HepG2 (cell line): ENCODE measurements around the gene CAPN9. TPM values are rescaled to one million over a fixed set of nuclear protein-coding genes. Genes with fewer than 3 reads are reported as not detected.

Source experiments
- ARID5B ChIP-seq: IDR thresholded peaks from 2 replicates; pipeline ENCODE4 v1.4.0; 2020; ENCODE audit warnings: mild to moderate bottlenecking, missing genetic modification reagents
- GATAD2A ChIP-seq: IDR thresholded peaks from 2 replicates; pipeline ENCODE4 v1.6.1; 2016
- GPN1 ChIP-seq: sonication (generic); formaldehyde crosslinking; IDR thresholded peaks from 2 replicates; pipeline ENCODE4 v1.5.1; 2020; ENCODE audit warnings: missing genetic modification reagents, borderline replicate concordance
- GRHL1 ChIP-seq: sonication (generic); formaldehyde crosslinking; conservative IDR thresholded peaks from 2 replicates; pipeline ENCODE4 v1.8.0; 2022; ENCODE audit warnings: missing genetic modification reagents
- HBP1 ChIP-seq: IDR thresholded peaks from 2 replicates; pipeline ENCODE4 v1.6.1; 2016; ENCODE audit warnings: low read depth, control low read depth
- HNF1B ChIP-seq: sonication (generic); formaldehyde crosslinking; IDR thresholded peaks from 2 replicates; pipeline ENCODE4 v1.5.1; 2020; ENCODE audit warnings: mild to moderate bottlenecking, moderate library complexity, missing genetic modification reagents
- JUND ChIP-seq: sonication (generic); formaldehyde crosslinking; IDR thresholded peaks from 2 replicates; pipeline ENCODE4 v1.8.0; 2022; ENCODE audit warnings: mild to moderate bottlenecking, missing genetic modification reagents
- MIER2 ChIP-seq: IDR thresholded peaks from 2 replicates; pipeline ENCODE4 v1.6.1; 2016; ENCODE audit warnings: missing biosample characterization, missing genetic modification reagents
- MTF1 ChIP-seq: sonication (generic); formaldehyde crosslinking; IDR thresholded peaks from 2 replicates; pipeline ENCODE4 v1.5.0; 2020; ENCODE audit warnings: missing genetic modification reagents
- RFX1 ChIP-seq: fragments of 450-650 bp; IDR thresholded peaks from 2 replicates; pipeline ENCODE4 v1.6.1; 2017
- YY1 ChIP-seq: IDR thresholded peaks from 2 replicates; pipeline ENCODE4 v1.6.1; 2011; ENCODE audit warnings: low read length, low read depth, moderate library complexity, mild to moderate bottlenecking; ENCODE audit not compliant: insufficient read depth, insufficient replicate concordance
- ZBTB33 ChIP-seq: sonication (generic); formaldehyde crosslinking; IDR thresholded peaks from 2 replicates; pipeline ENCODE4 v1.4.0; 2020; ENCODE audit warnings: missing genetic modification reagents
- ZNF326 ChIP-seq: sonication (generic); formaldehyde crosslinking; IDR thresholded peaks from 2 replicates; pipeline ENCODE4 v1.4.0; 2020; ENCODE audit warnings: missing genetic modification reagents, borderline replicate concordance
- ZNF343 ChIP-seq: sonication (generic); formaldehyde crosslinking; IDR thresholded peaks from 2 replicates; pipeline ENCODE4 v1.4.0; 2020; ENCODE audit warnings: mild to moderate bottlenecking, missing genetic modification reagents
- ZNF569 ChIP-seq: sonication (generic); formaldehyde crosslinking; IDR thresholded peaks from 2 replicates; pipeline ENCODE4 v1.5.0; 2020; ENCODE audit warnings: mild to moderate bottlenecking, missing genetic modification reagents, moderate library complexity, borderline replicate concordance
- ZNF761 ChIP-seq: sonication (generic); formaldehyde crosslinking; conservative IDR thresholded peaks from 2 replicates; pipeline ENCODE4 v1.4.0; 2020; ENCODE audit warnings: mild to moderate bottlenecking, missing genetic modification reagents
- ZNF766 ChIP-seq: sonication (generic); formaldehyde crosslinking; IDR thresholded peaks from 2 replicates; pipeline ENCODE4 v1.5.0; 2020; ENCODE audit warnings: missing genetic modification reagents, borderline replicate concordance
- ZSCAN29 ChIP-seq: sonication (generic); formaldehyde crosslinking; conservative IDR thresholded peaks from 2 replicates; pipeline ENCODE4 v1.4.0; 2020; ENCODE audit warnings: mild to moderate bottlenecking, missing genetic modification reagents
- polyA plus RNA-seq, 8 experiments: library from polyadenylated mRNA; depleted of rRNA in 3 of 8; stranded (reverse) in 7 of 8; unstranded in 1 of 8; fragments of >200 nt; fragmentation: Illumina TruSeq in 4 of 8; extraction: Trizol in 4 of 8; gene quantifications; 2 replicates each; pipeline versions ENCODE4 v1.2.1 to v1.2.3, GENCODE V29; 2011 to 2016; ENCODE audit warnings: low read depth in 4 of 8, missing spikeins in 1 of 8, mixed read lengths in 1 of 8; ENCODE audit not compliant: insufficient read depth in 1 of 8
- total RNA-seq, 5 experiments: library from RNA; depleted of rRNA; stranded (reverse); fragments of >200 nt; fragmentation: Illumina TruSeq; extraction: Trizol; gene quantifications; 2 replicates each; pipeline ENCODE4 v1.2.3, GENCODE V29; 2016; ENCODE audit warnings: low read depth in 1 of 5

The CAPN9 gene
- total and polyA plus RNA-seq, 2 of the 13 experiments (the other 11 are each of a cell fraction or from before 2014, with no cell fraction given): 0.04 to 0.31 TPM

- TF ChIP-seq GRHL1 (CRISPR knock-in tag) (no peak), ZNF343 (CRISPR knock-in tag) (peak; percentile 91; the same call in 1 of the 2 replicates), MTF1 (CRISPR knock-in tag) (peak; percentile 61; the same call in 1 of the 2 replicates), MIER2 (CRISPR knock-in tag) (peak; percentile 85), RFX1 (no peak), ZNF569 (no peak), ZNF326 (CRISPR knock-in tag) (peak; percentile 55; the same call in 1 of the 2 replicates), ZNF761 (CRISPR knock-in tag) (peak; percentile 63), HBP1 (CRISPR knock-in tag) (no peak), ZNF766 (CRISPR knock-in tag) (peak; percentile 92; the same call in 1 of the 2 replicates), GATAD2A (CRISPR knock-in tag) (peak; percentile 95), GPN1 (CRISPR knock-in tag) (0 out of 2 replicates have a peak, but pooled peaks have one; percentile 6), YY1 (peak; percentile 56), ZSCAN29 (CRISPR knock-in tag) (peak; percentile 97), ZBTB33 (CRISPR knock-in tag) (peak; percentile 72), HNF1B (CRISPR knock-in tag) (peak; percentile 91), ARID5B (CRISPR knock-in tag) (peak; percentile 96), JUND (peak; percentile 76)
Observed at GRCh38 chr1:230702934-230703678, 44.1 kb upstream of the CAPN9 start (continued).
